NB4 (cell line): Measurements from ENCODE around the gene LDLRAD3.

Source experiments
- CTCF ChIP-seq: IDR thresholded peaks from one replicate; pipeline ENCODE4 v1.5.1; 2012; ENCODE audit warnings: low read depth, low read length
- POLR2A ChIP-seq: IDR thresholded peaks from 2 replicates; pipeline ENCODE4 v1.6.1; 2011; ENCODE audit warnings: mild to moderate bottlenecking; ENCODE audit not compliant: insufficient read length; ENCODE audit errors: extremely low read depth

- TF ChIP-seq POLR2A (no peak), CTCF (no peak)
Measured at GRCh38 chr11:36081274-36081945, 137.5 kb downstream of the LDLRAD3 start.
